DMS53 (cell line): ENCODE results near the gene ANO3.

Source experiments
- DNase-seq: peaks from one replicate; lab custom pipeline; 2025; lab: John Stamatoyannopoulos, UW

ANO3 gene

GRCh38 chr11:26331911-26332571 is at the start of gene ANO3:
Gene ANO3, plus strand, starts transcription at chr11:26332130. Its CDS starts 146 bp downstream, at chr11:26332276.
- DNase-seq, result peak; percentile 97

- DNase-seq, result peak; percentile 33
Measured at GRCh38 chr11:26283852-26284408, 48.0 kb upstream of the ANO3 start.

GRCh38 chr11:26285608-26286007 is 46.3 kb upstream of the ANO3 start:
- no peak for DNase-seq

GRCh38 chr11:26286472-26287066 is 45.4 kb upstream of the ANO3 start:
- DNase-seq, result peak; percentile 43

GRCh38 chr11:26287067-26287518 is 44.8 kb upstream of the ANO3 start:
- DNase-seq, result no peak

- peak; percentile 86 for DNase-seq
Measured at GRCh38 chr11:26297189-26297975, 34.5 kb upstream of the ANO3 start.

GRCh38 chr11:26316372-26316771 is 15.6 kb upstream of the ANO3 start:
- DNase-seq, result peak; percentile 19

GRCh38 chr11:26319906-26320305 is 12.0 kb upstream of the ANO3 start:
- DNase-seq, result peak; percentile 49

GRCh38 chr11:26321516-26321915 is 10.4 kb upstream of the ANO3 start:
- no peak for DNase-seq

- no peak for DNase-seq
Measured at GRCh38 chr11:26322335-26323067, 9.4 kb upstream of the ANO3 start.

GRCh38 chr11:26323837-26324236 is 8.1 kb upstream of the ANO3 start:
- peak; percentile 14 for DNase-seq

GRCh38 chr11:26324270-26324669 is 7.7 kb upstream of the ANO3 start:
- no peak for DNase-seq

GRCh38 chr11:26326793-26327400 is 5.0 kb upstream of the ANO3 start:
- peak; percentile 75 for DNase-seq

GRCh38 chr11:26329206-26329605 is 2.7 kb upstream of the ANO3 start:
- no peak for DNase-seq

- DNase-seq, result no peak
Measured at GRCh38 chr11:26330262-26330661, 1.7 kb upstream of the ANO3 start.

GRCh38 chr11:26332572-26332915 is 614 bp downstream of the ANO3 start:
- no peak for DNase-seq

GRCh38 chr11:26333906-26334305 is 2.0 kb downstream of the ANO3 start:
- no peak for DNase-seq

- DNase-seq, result no peak
Measured at GRCh38 chr11:26335903-26336302, 4.0 kb downstream of the ANO3 start.

- DNase-seq, result no peak
Measured at GRCh38 chr11:26344647-26345046, 12.7 kb downstream of the ANO3 start.

GRCh38 chr11:26348776-26349175 is 16.8 kb downstream of the ANO3 start:
- DNase-seq, result no peak

GRCh38 chr11:26350002-26350401 is 18.1 kb downstream of the ANO3 start:
- DNase-seq, result no peak

- no peak for DNase-seq
Measured at GRCh38 chr11:26353010-26353409, 21.1 kb downstream of the ANO3 start.
